Spleen (tissue), 11 donors: Measurements from ENCODE around the gene FAF1. TPM values are rescaled to one million over a fixed set of nuclear protein-coding genes. Genes with fewer than 3 reads are reported as not detected.

Source experiments
- DNase-seq: peaks from one replicate; pipeline ENCODE4 v3.0.0-alpha.2; 2020
- H3K27ac ChIP-seq, 8 donors: fragments of 200-600 bp; sonication (generic) in 7 of 8; 1 replicate in 4 of 8; 2 replicates in 4 of 8; pipeline versions ENCODE4 v1.5.0 to v1.8.0; 2016 to 2021; ENCODE audit warnings: inconsistent platforms in 4 of 8, mild to moderate bottlenecking in 4 of 8, moderate library complexity in 1 of 8
- H3K27me3 ChIP-seq, 7 donors: fragments of 200-600 bp; sonication (generic) in 6 of 7; replicated peaks in 1 of 7; 1 replicate in 4 of 7; 2 replicates in 3 of 7; pipeline versions ENCODE4 v1.5.0 to v1.8.0; 2016 to 2021; ENCODE audit warnings: inconsistent platforms in 3 of 7, mild to moderate bottlenecking in 1 of 7
- H3K36me3 ChIP-seq, 6 donors: fragments of 200-600 bp; sonication (generic) in 5 of 6; 1 replicate in 4 of 6; 2 replicates in 2 of 6; pipeline versions ENCODE4 v1.5.0 to v1.8.0; 2016 to 2021; ENCODE audit warnings: inconsistent platforms in 2 of 6
- H3K4me1 ChIP-seq, 6 donors: fragments of 200-600 bp; sonication (generic) in 5 of 6; 1 replicate in 3 of 6; 2 replicates in 3 of 6; pipeline versions ENCODE4 v1.5.0 to v1.8.0; 2016 to 2021; ENCODE audit warnings: inconsistent platforms in 3 of 6
- H3K4me3 ChIP-seq, 8 donors: fragments of 200-600 bp; sonication (generic) in 7 of 8; 1 replicate in 4 of 8; 2 replicates in 4 of 8; pipeline versions ENCODE4 v1.5.0 to v1.8.0; 2016 to 2021; ENCODE audit warnings: inconsistent platforms in 4 of 8, mild to moderate bottlenecking in 4 of 8, moderate library complexity in 2 of 8
- H3K9me3 ChIP-seq, 8 donors: fragments of 200-600 bp; sonication (generic) in 7 of 8; 1 replicate in 4 of 8; 2 replicates in 4 of 8; pipeline versions ENCODE4 v1.5.0 to v1.8.0; 2016 to 2021; ENCODE audit warnings: inconsistent platforms in 4 of 8
- POLR2A ChIP-seq, 3 donors: fragments of 450-650 bp; IDR thresholded peaks; one replicate each; pipeline ENCODE4 v1.5.1; 2017; ENCODE audit warnings: antibody characterized with exemption in 3 of 3, mild to moderate bottlenecking in 1 of 3
- POLR2AphosphoS5 ChIP-seq, 3 donors: sonication (generic); formaldehyde crosslinking; IDR thresholded peaks; one replicate each; pipeline ENCODE4 v1.5.1; 2017; ENCODE audit warnings: antibody characterized with exemption in 3 of 3
- WGBS, 5 donors: extraction: QIAGEN DNeasy Blood & Tissue Kit in 3 of 5; methylation state at CpG; one replicate each; pipeline versions ENCODE4 v1.1.5 to v1.1.7; 2013 to 2018; 5-methylcytosine and 5-hydroxymethylcytosine counted together
- intact Hi-C: fragments of 100-400 bp; cut with DNase I; formaldehyde crosslinking; loops from one replicate; pipeline ENCODE4 v1.15.0; 2023; ENCODE audit warnings: low total_unique reads
- polyA plus RNA-seq, 3 donors: library from polyadenylated mRNA; stranded (reverse); fragments of 200-250 nt; gene quantifications; one replicate each; pipeline ENCODE4 v1.2.1, GENCODE V29; 2013
- total RNA-seq, 7 donors: library from RNA; depleted of rRNA in 3 of 7; stranded (reverse); fragments of >200 nt in 3 of 7; fragmentation: NEBNext Ultra II Directional in 4 of 7; extraction: Animal tissue kit (Norgen Biotek cat#: 25700) in 4 of 7; gene quantifications; one replicate each; pipeline versions ENCODE4 v1.1.0 to v1.2.1, GENCODE V29; 2016 to 2021
- TF ChIP-seq, protein P1 (sequence below), 11 experiments: fragments of 200-600 bp in 7 of 11; fragments of 450-650 bp in 4 of 11; sonication (generic) in 4 of 11; IDR thresholded peaks in 8 of 11; conservative IDR thresholded peaks in 3 of 11; 1 replicate in 7 of 11; 2 replicates in 4 of 11; pipeline versions ENCODE4 v1.4.0 to v1.8.0; 2016 to 2021; ENCODE audit warnings: antibody characterized with exemption in 11 of 11, inconsistent platforms in 4 of 11, mild to moderate bottlenecking in 1 of 11
- donor health status: healthy with polysubstance abuse.
- donor health status: DM: no; HTN: no; CAD: no; lungs with moderate emphysema.
- donor health status: DM: no; HTN: no; CAD: no.
- donor health status: Bipolar disorder and iron deficiency.
- donor health status: healthy.
- donor health status: DM: no; HTN: no; CAD: no.
- donor health status: DM: yes; HTN: yes; CAD: no.

FAF1 gene
- total and polyA plus RNA-seq, 10 donors = 16.7 to 58.7 (median 40.0) TPM

DNA sequence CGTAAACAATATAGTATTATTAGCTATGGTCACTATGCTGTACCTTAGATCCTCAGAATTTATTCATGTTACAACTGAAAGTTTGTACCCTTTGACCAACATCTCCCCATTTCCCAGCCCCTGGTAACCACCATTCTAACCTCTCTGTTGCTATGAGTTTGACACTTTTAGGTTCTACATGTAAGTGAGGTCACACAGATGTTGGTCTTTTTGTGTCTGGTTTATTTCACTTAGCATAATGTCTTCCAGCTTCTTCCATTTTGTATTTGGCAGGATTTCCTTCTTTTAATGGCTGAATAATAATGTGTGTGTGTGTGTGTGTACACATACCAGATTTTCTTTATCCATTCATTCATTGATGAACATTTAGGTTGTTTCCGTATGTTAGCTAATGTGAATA lies 139.5 kb downstream of the FAF1 start:
- intact Hi-C loops = no loop called here
- Histone ChIP-seq H3K4me1 (no peaks in the 10 kb centered on the region), H3K9me3 (peaks cover 0 to 12% (median 0%) of the 10 kb centered on the region in 8 donors), H3K4me3 (no peak overlapping the region), H3K27me3 (no peaks in the 10 kb centered on the region), H3K27ac (no peak overlapping the region), H3K36me3 (no peaks in the 10 kb centered on the region)
- no peak for DNase-seq
- TF ChIP-seq, protein P1, sequence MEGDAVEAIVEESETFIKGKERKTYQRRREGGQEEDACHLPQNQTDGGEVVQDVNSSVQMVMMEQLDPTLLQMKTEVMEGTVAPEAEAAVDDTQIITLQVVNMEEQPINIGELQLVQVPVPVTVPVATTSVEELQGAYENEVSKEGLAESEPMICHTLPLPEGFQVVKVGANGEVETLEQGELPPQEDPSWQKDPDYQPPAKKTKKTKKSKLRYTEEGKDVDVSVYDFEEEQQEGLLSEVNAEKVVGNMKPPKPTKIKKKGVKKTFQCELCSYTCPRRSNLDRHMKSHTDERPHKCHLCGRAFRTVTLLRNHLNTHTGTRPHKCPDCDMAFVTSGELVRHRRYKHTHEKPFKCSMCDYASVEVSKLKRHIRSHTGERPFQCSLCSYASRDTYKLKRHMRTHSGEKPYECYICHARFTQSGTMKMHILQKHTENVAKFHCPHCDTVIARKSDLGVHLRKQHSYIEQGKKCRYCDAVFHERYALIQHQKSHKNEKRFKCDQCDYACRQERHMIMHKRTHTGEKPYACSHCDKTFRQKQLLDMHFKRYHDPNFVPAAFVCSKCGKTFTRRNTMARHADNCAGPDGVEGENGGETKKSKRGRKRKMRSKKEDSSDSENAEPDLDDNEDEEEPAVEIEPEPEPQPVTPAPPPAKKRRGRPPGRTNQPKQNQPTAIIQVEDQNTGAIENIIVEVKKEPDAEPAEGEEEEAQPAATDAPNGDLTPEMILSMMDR (IDR thresholded peaks at IDR 0.05 in 8 of 11, conservative IDR thresholded peaks at IDR 0.05 in 3 of 11) = no peak
- no peak for TF ChIP-seq POLR2A (IDR thresholded peaks at IDR 0.05)
- TF ChIP-seq POLR2AphosphoS5 (IDR thresholded peaks at IDR 0.05) = no peak
- 94 to 97% (median 95%) methylated on average over 2 of the region's 2 CpGs for WGBS, 5 donors

DNA sequence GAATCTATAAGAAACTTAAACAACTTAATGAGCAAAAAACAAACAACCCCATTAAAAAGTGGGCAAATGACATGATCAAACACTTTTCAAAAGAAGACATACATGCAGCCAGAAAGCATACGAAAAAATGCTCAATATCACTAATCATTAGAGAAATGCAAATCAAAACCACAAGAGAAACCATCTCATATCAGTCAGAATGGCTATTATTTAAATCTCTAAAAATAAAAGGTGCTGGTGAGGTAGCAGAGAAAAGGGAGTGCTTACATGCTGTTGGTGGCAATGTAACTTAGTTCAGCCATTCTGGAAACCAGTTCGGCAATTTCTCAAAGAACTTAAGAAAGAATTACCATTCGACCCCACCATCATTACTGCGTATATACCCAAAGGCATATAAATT lies 147.7 kb downstream of the FAF1 start:
- DNase-seq = no peak
- intact Hi-C loops = no loop called here
- Histone ChIP-seq H3K36me3 (no peaks in the 10 kb centered on the region), H3K27ac (no peak overlapping the region), H3K4me1 (no peaks in the 10 kb centered on the region), H3K4me3 (no peak overlapping the region), H3K9me3 (peaks cover 0 to 41% (median 22%) of the 10 kb centered on the region in 8 donors), H3K27me3 (no peaks in the 10 kb centered on the region)
- TF ChIP-seq, protein P1 (IDR thresholded peaks at IDR 0.05 in 8 of 11, conservative IDR thresholded peaks at IDR 0.05 in 3 of 11) = no peak
- no peak for TF ChIP-seq POLR2A (IDR thresholded peaks at IDR 0.05)
- no peak for TF ChIP-seq POLR2AphosphoS5 (IDR thresholded peaks at IDR 0.05)
- 87 to 93% (median 92%) methylated on average over 4 of the region's 4 CpGs for WGBS, 5 donors

DNA sequence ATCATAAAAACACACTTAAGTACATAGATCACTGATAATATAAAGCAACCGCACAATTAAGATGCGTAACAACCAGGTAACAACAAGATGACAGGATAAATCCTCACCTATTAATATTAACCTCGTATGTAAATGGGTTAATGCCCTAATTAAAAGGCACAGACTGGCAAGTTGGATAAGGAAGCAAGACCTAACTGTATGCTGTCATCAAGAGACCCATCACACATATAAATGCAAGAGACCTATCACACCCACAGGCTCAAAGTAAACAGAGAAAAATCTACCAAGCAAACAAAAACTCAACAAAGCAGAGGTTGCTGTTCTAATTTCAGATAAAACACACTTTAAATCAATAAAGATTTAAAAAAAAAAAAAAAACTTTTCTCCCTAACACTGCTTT lies 151.8 kb downstream of the FAF1 start:
- Histone ChIP-seq H3K36me3 (no peaks in the 10 kb centered on the region), H3K4me3 (no peak overlapping the region), H3K27me3 (no peaks in the 10 kb centered on the region), H3K27ac (no peak overlapping the region), H3K4me1 (no peaks in the 10 kb centered on the region), H3K9me3 (peaks cover 0 to 40% (median 28%) of the 10 kb centered on the region in 8 donors)
- intact Hi-C loops = no loop called here
- DNase-seq = no peak
- WGBS, 5 donors = 95 to 98% (median 97%) methylated on average over 3 of the region's 3 CpGs
- TF ChIP-seq POLR2A (IDR thresholded peaks at IDR 0.05) (no peak), POLR2AphosphoS5 (IDR thresholded peaks at IDR 0.05) (no peak)
- TF ChIP-seq, protein P1 (IDR thresholded peaks at IDR 0.05 in 8 of 11, conservative IDR thresholded peaks at IDR 0.05 in 3 of 11) = no peak

GRCh38 chr1:50796272-50796671 lies 163.8 kb downstream of the FAF1 start:
- intact Hi-C loops = no loop called here
- Histone ChIP-seq H3K36me3 (no peaks in the 10 kb centered on the region), H3K27me3 (no peaks in the 10 kb centered on the region), H3K4me3 (no peak overlapping the region), H3K9me3 (no peaks in the 10 kb centered on the region), H3K27ac (no peak overlapping the region), H3K4me1 (no peaks in the 10 kb centered on the region)
- DNase-seq = no peak
- TF ChIP-seq POLR2AphosphoS5 (IDR thresholded peaks at IDR 0.05) = no peak
- no peak for TF ChIP-seq POLR2A (IDR thresholded peaks at IDR 0.05)
- TF ChIP-seq, protein P1 (IDR thresholded peaks at IDR 0.05 in 8 of 11, conservative IDR thresholded peaks at IDR 0.05 in 3 of 11) = no peak
- WGBS, 5 donors = 60 to 81% (median 67%) methylated on average over 2 of the region's 2 CpGs
